LNCaP clone FGC (cell line): ENCODE measurements around the gene SPOCK3.

Experiments used
- DNase-seq: peaks from one replicate; pipeline ENCODE4 v3.0.0-alpha.2; 2011; ENCODE audit warnings: low read depth
- H3K4me3 ChIP-seq: 2 replicates; pipeline ENCODE4 v1.5.1; 2011; ENCODE audit warnings: mild to moderate bottlenecking, low read depth, low read length, control low read depth
- CTCF ChIP-seq: IDR thresholded peaks from 2 replicates; pipeline ENCODE4 v1.5.1; 2012; ENCODE audit warnings: mild to moderate bottlenecking; ENCODE audit not compliant: control insufficient read depth, insufficient read depth; ENCODE audit errors: extremely low read depth

Gene SPOCK3

GRCh38 chr4:167109859-167110258 is 124.4 kb downstream of the SPOCK3 start:
- DNase-seq, result no peak
- TF ChIP-seq CTCF, result no peak
- H3K4me3 ChIP-seq, result no peak overlapping the region

GRCh38 chr4:167105857-167106256 is 128.4 kb downstream of the SPOCK3 start:
- no peak overlapping the region for H3K4me3 ChIP-seq
- DNase-seq, result no peak
- TF ChIP-seq CTCF, result no peak

GRCh38 chr4:167102475-167102874 is 131.8 kb downstream of the SPOCK3 start:
- DNase-seq, result no peak
- TF ChIP-seq CTCF, result no peak
- no peak overlapping the region for H3K4me3 ChIP-seq

GRCh38 chr4:167101035-167101434 is 133.3 kb downstream of the SPOCK3 start:
- no peak for DNase-seq
- no peak overlapping the region for H3K4me3 ChIP-seq
- no peak for TF ChIP-seq CTCF

- no peak for TF ChIP-seq CTCF
- DNase-seq, result no peak
- no peak overlapping the region for H3K4me3 ChIP-seq
These were observed 134.2 kb downstream of the SPOCK3 start for GRCh38 chr4:167100120-167100519.

- TF ChIP-seq CTCF, result no peak
- H3K4me3 ChIP-seq, result no peak overlapping the region
- DNase-seq, result no peak
These were observed 146.2 kb downstream of the SPOCK3 start for GRCh38 chr4:167088115-167088514.

- DNase-seq, result no peak
- TF ChIP-seq CTCF, result no peak
- no peak overlapping the region for H3K4me3 ChIP-seq
These were observed 150.0 kb downstream of the SPOCK3 start for GRCh38 chr4:167084321-167084720.
